ENCODE measurements around the gene COL21A1.

DNA sequence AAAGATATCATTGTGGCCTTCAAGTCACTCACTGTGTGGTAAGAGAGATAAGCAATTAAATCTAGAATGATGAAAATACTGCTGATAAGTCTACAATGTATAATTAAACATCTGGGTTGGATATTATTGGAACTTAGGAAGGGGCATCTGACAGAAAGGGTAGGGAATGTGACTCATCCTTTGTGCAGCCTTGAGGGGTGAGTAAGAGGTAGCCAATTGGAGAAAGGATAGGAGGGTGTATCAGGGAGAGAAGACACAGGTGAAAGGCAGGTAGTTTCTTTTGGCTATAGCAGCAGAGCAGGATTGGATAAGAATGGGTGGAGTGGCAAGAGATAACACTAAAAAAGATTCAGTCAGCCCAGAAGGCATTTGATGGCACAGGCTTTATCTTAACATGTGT lies 182.0 kb downstream of the COL21A1 start:
- TF ChIP-seq CTCF (IDR thresholded peaks at IDR 0.05) (no peak), POLR2AphosphoS5 (IDR thresholded peaks at IDR 0.05) (no peak), POLR2A (IDR thresholded peaks at IDR 0.05) (no peak), EP300 (IDR thresholded peaks at IDR 0.05) (no peak)
